GM12878 (cell line): ENCODE results near the gene ARL6IP1. TPM values are rescaled to one million over a fixed set of nuclear protein-coding genes. Genes with fewer than 3 reads are reported as not detected.

Experiments
- ATAC-seq: fragments of 200-7000 bp; cut with Tn5 transposase; 3 replicates; pipeline ENCODE4 v1.9.1; 2020; ENCODE audit warnings: mild to moderate bottlenecking, moderate library complexity
- BruUV-seq: library from RNA; stranded (reverse); fragments of 400-500 nt; replicated peaks from 2 replicates; lab custom pipeline; 2021; lab: Mats Ljungman, UMichigan
- CTCF ChIA-PET: fragments of 300-600 bp; sonication (Branson Sonifier 250); formaldehyde crosslinking; extraction: SDS; loops from one replicate; lab custom pipeline; 2021; ENCODE audit warnings: inconsistent platforms; lab: Yijun Ruan, JAX
- POLR2A ChIA-PET: fragments of 350-600 bp; formaldehyde crosslinking; extraction: SDS; loops from one replicate; lab custom pipeline; 2021; ENCODE audit warnings: inconsistent platforms; lab: Charles Lee
- RAD21 ChIA-PET: fragments of 300-600 bp; sonication (Branson Sonifier 250); formaldehyde crosslinking; loops from one replicate; lab custom pipeline; 2023; ENCODE audit warnings: antibody characterized with exemption; ENCODE audit not compliant: unreplicated experiment; lab: Charles Lee
- SMC1A ChIA-PET: fragments of 300-600 bp; sonication (Branson Sonifier 250); formaldehyde crosslinking; loops from one replicate; lab custom pipeline; 2023; ENCODE audit not compliant: unreplicated experiment, uncharacterized antibody; lab: Charles Lee
- DNase-seq: peaks from one replicate; pipeline ENCODE4 v3.0.0-alpha.2; 2011; ENCODE audit warnings: low read depth, low spot score
- FAIRE-seq: peaks from 3 replicates; lab custom pipeline; 2011; peaks lifted over from hg19 to GRCh38; lab: Jason Lieb, UNC
- H2AFZ ChIP-seq: 2 replicates; pipeline ENCODE4 v1.6.0; 2011; ENCODE audit warnings: low read depth, low read length, control low read depth; ENCODE audit not compliant: control insufficient read depth
- H3K27ac ChIP-seq: 2 replicates; pipeline ENCODE4 v1.5.1; 2011; ENCODE audit warnings: control low read depth; ENCODE audit not compliant: control insufficient read depth, insufficient read depth
- H3K27me3 ChIP-seq, 2 experiments: replicated peaks in 1 of 2; 2 replicates each; pipeline versions ENCODE4 v1.6.0 to v1.6.1; 2011; ENCODE audit warnings: low read length in 1 of 2; ENCODE audit not compliant: control insufficient read depth in 2 of 2, insufficient read depth in 2 of 2
- H3K36me3 ChIP-seq, 2 experiments: 2 replicates each; pipeline ENCODE4 v1.5.1; 2011; ENCODE audit warnings: low read length in 1 of 2; ENCODE audit not compliant: control insufficient read depth in 2 of 2, insufficient read depth in 2 of 2
- H3K4me1 ChIP-seq: 2 replicates; pipeline ENCODE4 v1.6.1; 2011; ENCODE audit warnings: mild to moderate bottlenecking, low read length, moderate library complexity, mixed read lengths; ENCODE audit not compliant: control insufficient read depth, insufficient read depth
- H3K4me2 ChIP-seq: 2 replicates; pipeline ENCODE4 v1.6.0; 2011; ENCODE audit warnings: control low read depth; ENCODE audit not compliant: control insufficient read depth, insufficient read depth
- H3K4me3 ChIP-seq: fragments of 200-600 bp; sonication (generic); 2 replicates; pipeline ENCODE4 v1.5.1; 2016
- H3K79me2 ChIP-seq: 2 replicates; pipeline ENCODE4 v1.6.0; 2011; ENCODE audit warnings: low read length; ENCODE audit not compliant: control insufficient read depth, insufficient read depth
- H3K9ac ChIP-seq: 2 replicates; pipeline ENCODE4 v1.8.0; 2011; ENCODE audit warnings: low read length, control low read depth, mixed read lengths; ENCODE audit not compliant: control insufficient read depth, insufficient read depth
- H3K9me3 ChIP-seq: replicated peaks from 3 replicates; pipeline ENCODE4 v1.5.1; 2011; ENCODE audit warnings: mild to moderate bottlenecking, low read length; ENCODE audit not compliant: control insufficient read depth, insufficient read depth
- H4K20me1 ChIP-seq: 2 replicates; pipeline ENCODE4 v1.6.0; 2011; ENCODE audit not compliant: control insufficient read depth, insufficient read depth
- CBFB ChIP-seq: IDR thresholded peaks from 2 replicates; pipeline ENCODE4 v1.6.1; 2016; ENCODE audit warnings: antibody characterized with exemption, low read depth
- CHD1 ChIP-seq: IDR thresholded peaks from 2 replicates; pipeline ENCODE4 v1.6.1; 2012; ENCODE audit warnings: low read depth, low read length, improper control_type of control experiment
- HDAC6 ChIP-seq: fragments of 200-600 bp; sonication (generic); IDR thresholded peaks from one replicate; pipeline ENCODE4 v1.8.0; 2017; ENCODE audit warnings: antibody characterized with exemption; ENCODE audit not compliant: unreplicated experiment
- MYC ChIP-seq: IDR thresholded peaks from 2 replicates; pipeline ENCODE4 v1.6.1; 2011; ENCODE audit warnings: mild to moderate bottlenecking, low read length, moderate library complexity, inconsistent platforms; ENCODE audit not compliant: insufficient read depth, insufficient replicate concordance, insufficient read length, severe bottlenecking
- RELB ChIP-seq: fragments of 450-650 bp; IDR thresholded peaks from 2 replicates; pipeline ENCODE4 v1.6.1; 2017; ENCODE audit warnings: low read depth, mild to moderate bottlenecking, moderate library complexity
- RFX5 ChIP-seq: IDR thresholded peaks from 2 replicates; pipeline ENCODE4 v1.6.1; 2011; ENCODE audit warnings: low read depth, low read length, improper control_type of control experiment
- RUNX3 ChIP-seq: IDR thresholded peaks from 2 replicates; pipeline ENCODE4 v1.6.1; 2012; ENCODE audit warnings: low read length, inconsistent platforms
- SIN3A ChIP-seq: IDR thresholded peaks from 2 replicates; pipeline ENCODE4 v1.6.1; 2012; ENCODE audit warnings: low read depth, low read length, improper control_type of control experiment
- SMARCA5 ChIP-seq: fragments of 450-650 bp; IDR thresholded peaks from 2 replicates; pipeline ENCODE4 v1.6.1; 2017; ENCODE audit warnings: mild to moderate bottlenecking
- SREBF2 ChIP-seq: IDR thresholded peaks from 2 replicates; pipeline ENCODE4 v1.6.1; 2012; ENCODE audit warnings: mild to moderate bottlenecking, low read length
- TCF7 ChIP-seq: IDR thresholded peaks from 2 replicates; pipeline ENCODE4 v1.6.1; 2014; ENCODE audit warnings: antibody characterized with exemption, borderline replicate concordance
- WGBS: methylation state at CpG from one replicate; pipeline ENCODE4 v1.1.6; 2016; ENCODE audit warnings: low lambda C conversion rate; ENCODE audit not compliant: insufficient replicate concordance, insufficient coverage; ENCODE audit errors: missing lambda C conversion rate; 5-methylcytosine and 5-hydroxymethylcytosine counted together
- in situ Hi-C: fragments of 300-500 bp; cut with MboI; formaldehyde crosslinking; loops from 9 replicates; pipeline ENCODE4 v1.14.3; 2018; ENCODE audit warnings: mixed read lengths
- intact Hi-C: fragments of 100-400 bp; cut with micrococcal nuclease; formaldehyde crosslinking; loops from one replicate; pipeline ENCODE4 v1.14.2; 2022; ENCODE audit not compliant: unreplicated experiment
- polyA plus RNA-seq, 11 experiments: library from polyadenylated mRNA; depleted of rRNA in 4 of 11; unstranded in 6 of 11; stranded (reverse) in 5 of 11; fragments of >200 nt; fragmentation: Nextera tagmentation in 4 of 11; fragmentation: Illumina TruSeq in 1 of 11; extraction: Ambion mirVana in 4 of 11; extraction: Trizol in 1 of 11; gene quantifications; 1 replicate in 1 of 11; 2 replicates in 10 of 11; pipeline versions ENCODE4 v1.2.1 to v1.2.3, GENCODE V29; 2011 to 2016; ENCODE audit warnings: inconsistent platforms in 2 of 11, missing spikeins in 2 of 11, low read depth in 1 of 11
- total RNA-seq, 4 experiments: library from RNA; depleted of rRNA in 3 of 4; stranded (reverse); fragments of >200 nt in 3 of 4; fragmentation: Illumina TruSeq in 1 of 4; extraction: Trizol in 1 of 4; gene quantifications; 2 replicates each; pipeline versions ENCODE4 v1.2.1 to v1.2.3, GENCODE V29; 2013 to 2021

The ARL6IP1 gene
- total and polyA plus RNA-seq, 10 of the 15 experiments (the other 5 are each of a cell fraction or from before 2014, with no cell fraction given) = 99.3 to 334 (median 197) TPM

DNA sequence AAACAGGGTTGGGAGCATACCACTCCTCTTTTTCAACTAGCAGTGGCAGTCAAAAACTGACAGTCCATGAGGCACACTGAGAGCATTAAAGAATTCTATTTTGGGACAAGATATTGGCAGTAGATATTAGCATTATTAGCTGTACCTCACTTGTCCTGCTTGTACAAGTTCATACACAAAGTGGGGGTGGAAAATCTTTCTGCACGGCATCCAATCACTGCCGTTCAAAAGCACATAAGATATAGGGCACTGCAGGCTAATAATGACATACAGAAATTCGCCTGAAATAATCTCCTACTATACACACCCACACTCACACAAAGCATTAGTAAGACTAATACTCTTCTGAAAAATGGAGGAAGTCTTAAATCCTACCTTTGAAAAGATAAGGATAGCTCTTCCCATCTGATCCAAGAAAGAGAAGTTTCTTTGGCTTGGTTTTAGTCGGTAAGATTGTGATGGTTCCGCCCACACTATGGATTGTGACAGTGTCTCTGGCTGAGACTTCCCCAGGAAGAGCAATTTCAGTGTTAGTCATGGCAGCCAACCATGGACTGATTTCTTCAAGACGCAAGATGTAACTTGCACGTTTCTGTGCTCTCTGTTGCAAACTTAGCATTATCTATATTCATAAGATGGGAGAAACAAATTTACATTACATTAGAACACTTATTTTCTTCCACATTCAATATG lies 40.6 kb upstream of the ARL6IP1 start:
- Histone ChIP-seq H3K4me2 (no peak overlapping the region), H3K9ac (no peak overlapping the region), H3K4me1 (no peaks in the 10 kb centered on the region), H3K27ac (no peak overlapping the region), H4K20me1 (no peaks in the 10 kb centered on the region), H3K4me3 (no peak overlapping the region), H3K27me3 (no peaks in the 10 kb centered on the region), H3K36me3 (peaks cover 7 to 48% of the 10 kb centered on the region in 2 experiments), H2AFZ (no peak overlapping the region), H3K9me3 (no peaks in the 10 kb centered on the region), H3K79me2 (no peaks in the 10 kb centered on the region)
- ChIA-PET POLR2A (no interaction called here), RAD21 (no interaction called here), CTCF (no interaction called here), SMC1A (interaction anchor here (1.0 kb wide), 1 partner anchor 85 kb away, joined by 4 read pairs; no protein-coding TSS in a partner anchor)
- intact Hi-C loops (no loop called here), in situ Hi-C loops (no loop called here)
- TF ChIP-seq SIN3A = no peak
- no peak for TF ChIP-seq HDAC6
- no peak for TF ChIP-seq SREBF2
- no peak for TF ChIP-seq RFX5
- TF ChIP-seq CHD1 = no peak
- TF ChIP-seq SMARCA5 = no peak
- no peak for TF ChIP-seq RUNX3
- no peak for TF ChIP-seq MYC
- TF ChIP-seq RELB = no peak
- TF ChIP-seq TCF7 = no peak
- TF ChIP-seq CBFB = no peak
- ATAC-seq (no peak), DNase-seq (no peak), FAIRE-seq (no peak)
- WGBS = 81% methylated on average over 7 of the region's 7 CpGs
- no TSS peak for BruUV-seq
